Measurements from ENCODE around the gene EIF4H.

DNA sequence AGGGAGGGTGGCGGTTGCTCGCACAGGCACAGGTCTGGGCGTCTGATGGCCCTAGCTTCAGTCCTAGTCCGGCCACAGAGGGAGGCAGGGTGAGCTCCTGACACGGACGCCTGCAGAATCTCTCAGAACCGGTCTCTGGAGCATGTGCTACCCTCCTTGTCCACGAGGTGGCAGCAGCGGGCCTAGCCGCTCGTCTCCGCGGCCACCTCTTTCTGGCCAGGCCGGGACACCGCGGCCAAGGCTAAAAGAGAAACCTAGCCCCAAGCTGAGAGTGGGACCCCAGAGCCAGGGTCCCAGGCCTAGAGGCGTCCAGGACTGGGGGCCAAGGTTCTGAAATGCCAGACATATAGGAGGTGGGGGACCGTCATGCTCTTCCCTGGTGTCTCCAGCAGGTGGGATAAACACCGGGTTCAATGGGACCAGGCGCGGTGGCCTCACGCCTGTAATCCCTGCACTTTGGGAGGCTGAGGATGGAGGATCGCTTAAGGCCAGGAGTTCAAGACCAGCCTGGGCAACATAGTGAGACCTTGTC is 32.5 kb downstream of the EIF4H start:
- TF ChIP-seq, protein P1, sequence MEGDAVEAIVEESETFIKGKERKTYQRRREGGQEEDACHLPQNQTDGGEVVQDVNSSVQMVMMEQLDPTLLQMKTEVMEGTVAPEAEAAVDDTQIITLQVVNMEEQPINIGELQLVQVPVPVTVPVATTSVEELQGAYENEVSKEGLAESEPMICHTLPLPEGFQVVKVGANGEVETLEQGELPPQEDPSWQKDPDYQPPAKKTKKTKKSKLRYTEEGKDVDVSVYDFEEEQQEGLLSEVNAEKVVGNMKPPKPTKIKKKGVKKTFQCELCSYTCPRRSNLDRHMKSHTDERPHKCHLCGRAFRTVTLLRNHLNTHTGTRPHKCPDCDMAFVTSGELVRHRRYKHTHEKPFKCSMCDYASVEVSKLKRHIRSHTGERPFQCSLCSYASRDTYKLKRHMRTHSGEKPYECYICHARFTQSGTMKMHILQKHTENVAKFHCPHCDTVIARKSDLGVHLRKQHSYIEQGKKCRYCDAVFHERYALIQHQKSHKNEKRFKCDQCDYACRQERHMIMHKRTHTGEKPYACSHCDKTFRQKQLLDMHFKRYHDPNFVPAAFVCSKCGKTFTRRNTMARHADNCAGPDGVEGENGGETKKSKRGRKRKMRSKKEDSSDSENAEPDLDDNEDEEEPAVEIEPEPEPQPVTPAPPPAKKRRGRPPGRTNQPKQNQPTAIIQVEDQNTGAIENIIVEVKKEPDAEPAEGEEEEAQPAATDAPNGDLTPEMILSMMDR (IDR thresholded peaks at IDR 0.05 in 2 of 3, conservative IDR thresholded peaks at IDR 0.05 in 1 of 3; ENCODE audit: borderline replicate concordance in 1 of 3, insufficient read depth in 1 of 3, low read depth in 2 of 3, low read length in 2 of 3) = peak; percentile 96 to 98 (median 97)
- TF ChIP-seq EZH2phosphoT487 (IDR thresholded peaks at IDR 0.05; ENCODE audit: borderline replicate concordance) = no peak
- no peak; the same call in 1 of the 2 replicates for TF ChIP-seq CBX3 (IDR thresholded peaks at IDR 0.05; ENCODE audit: low read depth)
- no peak for TF ChIP-seq EZH2 (IDR thresholded peaks at IDR 0.05)

All from HCT116 (cell line).